SIG-M5 treated with dmso at 0.1 percent for 504 hours (cell line): ENCODE measurements around the gene CDC40.
"Not testable (repeated sequence)": the region's sequence is repeated elsewhere in the genome, so short reads cannot be mapped to it uniquely, and the experiment has no call there.

Experiments used
- DNase-seq: peaks from one replicate; lab custom pipeline; 2025; ENCODE audit not compliant: unreplicated experiment; lab: John Stamatoyannopoulos, UW

CDC40 gene

GRCh38 chr6:110269623-110270022 lies 89.4 kb downstream of the CDC40 start:
- no peak for DNase-seq

- no peak for DNase-seq
Measured at GRCh38 chr6:110270165-110270564, 89.9 kb downstream of the CDC40 start.

- DNase-seq: no peak
Measured at GRCh38 chr6:110271732-110272022, 91.5 kb downstream of the CDC40 start.

GRCh38 chr6:110272781-110273180 lies 92.6 kb downstream of the CDC40 start:
- not testable (repeated sequence) for DNase-seq

GRCh38 chr6:110277100-110277665 lies 97.0 kb downstream of the CDC40 start:
- no peak for DNase-seq
